ENCODE measurements around the gene BICDL2.
"Not testable (repeated sequence)": the region's sequence is repeated elsewhere in the genome, so short reads cannot be mapped to it uniquely, and the experiment has no call there.

BICDL2 gene, protein sequence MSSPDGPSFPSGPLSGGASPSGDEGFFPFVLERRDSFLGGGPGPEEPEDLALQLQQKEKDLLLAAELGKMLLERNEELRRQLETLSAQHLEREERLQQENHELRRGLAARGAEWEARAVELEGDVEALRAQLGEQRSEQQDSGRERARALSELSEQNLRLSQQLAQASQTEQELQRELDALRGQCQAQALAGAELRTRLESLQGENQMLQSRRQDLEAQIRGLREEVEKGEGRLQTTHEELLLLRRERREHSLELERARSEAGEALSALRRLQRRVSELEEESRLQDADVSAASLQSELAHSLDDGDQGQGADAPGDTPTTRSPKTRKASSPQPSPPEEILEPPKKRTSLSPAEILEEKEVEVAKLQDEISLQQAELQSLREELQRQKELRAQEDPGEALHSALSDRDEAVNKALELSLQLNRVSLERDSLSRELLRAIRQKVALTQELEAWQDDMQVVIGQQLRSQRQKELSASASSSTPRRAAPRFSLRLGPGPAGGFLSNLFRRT

DNA sequence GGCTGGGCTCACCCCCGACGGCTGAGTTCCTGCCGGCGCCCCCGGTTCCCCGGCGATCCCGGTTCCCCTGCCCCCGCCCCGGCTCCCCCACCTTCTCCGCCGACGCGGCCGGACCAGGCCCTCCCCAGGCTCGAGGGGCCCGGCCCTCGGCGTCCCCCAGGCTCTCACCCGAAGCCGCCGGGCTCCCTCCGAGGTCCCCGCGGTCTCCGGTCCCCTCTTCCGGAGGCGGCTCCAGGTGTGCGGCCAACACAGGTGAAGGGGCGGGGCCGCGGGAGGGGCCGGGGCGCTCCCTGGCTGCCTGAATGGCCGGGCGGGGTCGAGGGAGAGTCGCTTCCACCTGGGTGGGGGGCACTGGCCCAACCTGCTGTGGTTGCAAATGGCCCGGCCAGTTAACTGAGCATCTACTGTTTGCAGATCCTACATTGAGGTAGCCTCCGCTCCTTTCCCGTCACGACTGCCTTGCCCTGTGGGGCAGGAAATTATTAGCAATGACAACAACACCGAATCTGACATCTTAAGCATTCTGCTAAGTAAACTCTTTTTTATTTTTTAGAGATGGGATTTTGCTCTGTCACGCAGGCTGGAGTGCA lies at the start of gene BICDL2:
Gene BICDL2 (minus strand): TSS at position 219 of the 590 bp plus-strand sequence. CDS start 1,448 bp downstream, outside the sequence.
- TF ChIP-seq, protein P1, sequence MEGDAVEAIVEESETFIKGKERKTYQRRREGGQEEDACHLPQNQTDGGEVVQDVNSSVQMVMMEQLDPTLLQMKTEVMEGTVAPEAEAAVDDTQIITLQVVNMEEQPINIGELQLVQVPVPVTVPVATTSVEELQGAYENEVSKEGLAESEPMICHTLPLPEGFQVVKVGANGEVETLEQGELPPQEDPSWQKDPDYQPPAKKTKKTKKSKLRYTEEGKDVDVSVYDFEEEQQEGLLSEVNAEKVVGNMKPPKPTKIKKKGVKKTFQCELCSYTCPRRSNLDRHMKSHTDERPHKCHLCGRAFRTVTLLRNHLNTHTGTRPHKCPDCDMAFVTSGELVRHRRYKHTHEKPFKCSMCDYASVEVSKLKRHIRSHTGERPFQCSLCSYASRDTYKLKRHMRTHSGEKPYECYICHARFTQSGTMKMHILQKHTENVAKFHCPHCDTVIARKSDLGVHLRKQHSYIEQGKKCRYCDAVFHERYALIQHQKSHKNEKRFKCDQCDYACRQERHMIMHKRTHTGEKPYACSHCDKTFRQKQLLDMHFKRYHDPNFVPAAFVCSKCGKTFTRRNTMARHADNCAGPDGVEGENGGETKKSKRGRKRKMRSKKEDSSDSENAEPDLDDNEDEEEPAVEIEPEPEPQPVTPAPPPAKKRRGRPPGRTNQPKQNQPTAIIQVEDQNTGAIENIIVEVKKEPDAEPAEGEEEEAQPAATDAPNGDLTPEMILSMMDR (IDR thresholded peaks at IDR 0.05) = no peak
- no peak within 1 kb of the TSS for H3K27ac ChIP-seq
- H3K4me3 ChIP-seq = peak within 1 kb of the TSS; percentile 44
- DNase-seq (ENCODE audit: low spot score) = no peak

DNA sequence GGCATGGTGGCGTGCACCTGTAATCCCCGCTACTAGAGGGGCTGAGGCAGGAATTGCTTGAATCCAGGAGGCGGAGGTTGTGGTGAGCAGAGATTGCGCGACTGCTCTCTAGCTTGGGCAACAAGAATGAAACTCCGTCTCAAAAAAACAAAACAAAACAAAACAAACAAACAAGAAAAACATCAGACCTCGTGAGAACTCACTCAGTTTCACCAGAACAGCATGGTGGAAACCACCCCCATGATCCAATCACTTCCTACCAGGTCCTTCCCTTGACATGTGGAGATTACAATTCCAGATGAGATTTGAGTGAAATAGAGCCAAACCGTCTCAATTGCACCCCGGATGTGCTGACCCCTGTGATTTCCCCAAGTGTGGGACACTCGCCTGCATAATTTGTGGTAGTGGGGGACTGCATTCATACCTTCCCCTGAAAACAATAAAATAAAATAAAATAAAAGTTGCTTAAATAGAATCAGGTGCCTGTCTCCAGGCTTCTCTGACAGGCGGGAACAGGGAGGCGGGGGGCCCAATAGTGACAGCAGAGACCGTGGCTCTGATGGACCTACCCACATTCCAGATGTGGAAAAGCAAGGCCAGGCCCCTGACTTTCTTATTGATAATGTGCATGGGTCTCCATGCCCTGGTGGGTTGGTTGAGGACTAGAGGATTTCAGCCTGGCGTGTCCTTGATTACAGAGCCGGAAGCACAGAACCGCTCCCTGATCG lies 49.3 kb upstream of the BICDL2 start:
- TF ChIP-seq, protein P1 (IDR thresholded peaks at IDR 0.05) = no peak
- DNase-seq (ENCODE audit: low spot score) = no peak
- Histone ChIP-seq H3K4me3 (peak overlapping the region; percentile 55), H3K27ac (peak overlapping the region in 1 of 2 donors; percentile 63)

DNA sequence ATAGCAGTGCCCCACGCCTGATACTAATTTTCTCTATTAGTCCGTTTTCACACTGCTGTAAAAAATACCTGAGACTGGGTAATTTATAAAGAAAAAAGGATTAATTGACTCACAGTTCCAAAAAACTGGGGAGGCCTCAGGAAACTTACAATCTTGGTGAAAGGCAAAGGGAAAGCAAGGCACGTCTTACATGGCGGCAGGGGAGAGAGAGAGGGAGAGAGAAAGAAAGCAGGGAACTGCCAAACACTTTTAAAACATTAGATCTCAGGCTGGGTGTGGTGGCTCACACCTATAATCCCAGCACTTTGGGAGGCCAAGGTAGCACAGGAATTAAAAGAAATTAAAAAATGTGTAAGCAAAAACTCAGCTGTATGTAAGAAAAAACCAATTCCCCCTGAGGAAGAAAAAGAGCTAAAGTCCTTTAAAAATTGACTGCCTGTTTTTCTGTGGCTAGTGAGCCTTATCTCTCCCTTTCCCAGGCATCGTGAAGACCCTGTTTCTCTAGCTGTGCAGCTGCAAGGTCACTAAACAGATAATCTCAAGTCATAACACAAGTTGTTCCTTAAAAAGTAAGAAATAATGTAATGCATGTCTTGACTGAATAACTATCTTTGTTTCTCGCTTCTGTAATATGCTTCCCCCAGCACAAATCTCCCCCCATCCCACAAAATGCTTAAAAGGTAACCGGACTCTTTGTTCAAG lies 48.4 kb upstream of the BICDL2 start:
- no peak overlapping the region for H3K27ac ChIP-seq
- no peak for DNase-seq (ENCODE audit: low spot score)

DNA sequence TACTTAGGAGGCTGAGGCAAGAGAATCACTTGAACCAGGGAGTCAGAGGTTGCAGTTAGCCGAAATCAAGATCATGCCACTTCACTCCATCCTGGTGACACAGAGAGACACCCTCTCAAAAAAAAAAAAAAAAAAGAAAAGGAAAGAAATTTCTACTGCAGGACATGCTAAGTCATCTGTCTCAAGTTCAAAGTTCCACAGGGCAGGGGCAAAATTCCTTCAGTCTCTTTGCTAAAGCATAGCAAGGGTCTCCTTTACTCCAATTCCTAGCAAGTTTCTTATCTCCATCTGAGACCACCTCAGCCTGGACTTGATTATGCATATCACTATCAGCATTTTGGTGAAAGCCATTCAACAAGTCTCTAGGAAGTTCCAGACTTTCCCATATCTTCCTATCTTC lies 47.7 kb upstream of the BICDL2 start:
- Histone ChIP-seq H3K4me3 (no peak overlapping the region), H3K27ac (no peak overlapping the region)
- no peak for DNase-seq (ENCODE audit: low spot score)
- TF ChIP-seq, protein P1 (IDR thresholded peaks at IDR 0.05) = no peak

More for the DNA sequence above, 48.4 kb upstream of the BICDL2 start:
- no peak overlapping the region for H3K4me3 ChIP-seq
- TF ChIP-seq, protein P1 (IDR thresholded peaks at IDR 0.05) = no peak

DNA sequence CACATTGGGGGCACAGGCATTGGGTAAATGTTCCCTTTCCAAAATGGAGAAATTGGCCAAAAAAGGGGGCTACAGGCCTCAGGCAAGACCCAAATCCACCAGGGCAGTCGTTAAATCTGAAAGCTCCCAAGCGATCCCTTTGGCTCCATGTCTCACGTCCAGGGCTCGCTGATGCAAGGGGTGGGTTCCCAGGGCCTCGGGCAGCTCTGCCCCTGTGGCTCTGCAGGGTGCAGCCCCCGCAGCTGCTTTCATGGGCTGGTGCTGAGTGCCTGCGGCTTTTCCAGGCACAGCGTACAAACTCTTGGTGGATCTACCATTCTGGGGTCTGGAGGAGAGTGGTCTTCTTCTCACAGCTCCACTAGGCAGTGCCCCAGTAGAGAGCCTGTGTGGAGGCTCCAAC lies 46.7 kb upstream of the BICDL2 start:
- DNase-seq (ENCODE audit: low spot score); H3K27ac ChIP-seq; H3K4me3 ChIP-seq: not testable (repeated sequence)

DNA sequence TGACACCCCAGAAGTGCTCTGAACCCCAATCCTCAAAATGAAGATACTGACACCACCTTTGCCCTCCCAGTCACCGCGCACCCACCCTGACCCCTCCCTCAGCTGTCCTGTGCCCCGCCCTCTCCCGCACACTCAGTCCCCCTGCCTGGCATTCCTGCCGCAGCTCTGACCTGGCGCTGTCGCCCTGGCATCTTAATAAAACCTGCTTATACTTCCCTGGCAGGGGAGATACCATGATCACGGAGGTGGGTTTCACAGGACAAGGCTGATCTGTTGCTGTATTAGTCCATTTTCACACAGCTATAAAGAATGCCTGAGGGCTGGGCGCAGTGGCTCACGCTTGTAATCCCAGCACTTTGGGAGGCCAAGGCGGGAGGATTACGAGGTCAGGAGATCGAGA lies 45.2 kb upstream of the BICDL2 start:
- DNase-seq (ENCODE audit: low spot score); H3K27ac ChIP-seq; H3K4me3 ChIP-seq: not testable (repeated sequence)

DNA sequence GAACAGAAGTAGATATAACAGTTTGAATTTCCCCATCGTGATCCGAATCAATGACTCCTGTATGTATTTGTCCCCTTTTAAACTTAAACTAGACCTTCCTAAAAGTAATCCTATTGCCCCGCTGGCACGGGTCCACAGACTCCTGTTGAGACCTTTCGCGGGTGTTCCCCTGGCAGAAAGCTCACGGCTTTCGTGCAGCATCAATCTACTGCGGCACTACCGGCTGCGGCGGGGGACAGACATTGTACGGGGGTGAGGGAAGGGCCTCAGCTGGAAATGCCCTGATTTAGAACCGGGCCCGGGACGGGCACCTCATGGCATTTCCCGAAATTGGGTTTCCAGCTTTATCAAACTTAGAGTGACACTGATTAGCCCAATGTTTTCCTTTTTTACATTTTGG lies 43.3 kb upstream of the BICDL2 start:
- Histone ChIP-seq H3K4me3 (no peak overlapping the region), H3K27ac (no peak overlapping the region)
- TF ChIP-seq, protein P1 (IDR thresholded peaks at IDR 0.05) = no peak
- DNase-seq (ENCODE audit: low spot score) = no peak

All from coronary artery (tissue), 2 donors.